Body of pancreas (tissue), 4 donors: Measurements from ENCODE around the gene NRG3.

Source experiments
- POLR2A ChIP-seq, 3 donors: fragments of 450-650 bp; IDR thresholded peaks; one replicate each; pipeline ENCODE4 v1.6.1; 2016; ENCODE audit warnings: antibody characterized with exemption in 3 of 3, mild to moderate bottlenecking in 2 of 3
- TF ChIP-seq, protein P1 (sequence below), 7 experiments: fragments of 450-650 bp in 4 of 7; fragments of 200-600 bp in 3 of 7; sonication (generic) in 3 of 7; IDR thresholded peaks; one replicate each; pipeline ENCODE4 v1.5.1; 2016 to 2019; ENCODE audit warnings: antibody characterized with exemption in 7 of 7

DNA sequence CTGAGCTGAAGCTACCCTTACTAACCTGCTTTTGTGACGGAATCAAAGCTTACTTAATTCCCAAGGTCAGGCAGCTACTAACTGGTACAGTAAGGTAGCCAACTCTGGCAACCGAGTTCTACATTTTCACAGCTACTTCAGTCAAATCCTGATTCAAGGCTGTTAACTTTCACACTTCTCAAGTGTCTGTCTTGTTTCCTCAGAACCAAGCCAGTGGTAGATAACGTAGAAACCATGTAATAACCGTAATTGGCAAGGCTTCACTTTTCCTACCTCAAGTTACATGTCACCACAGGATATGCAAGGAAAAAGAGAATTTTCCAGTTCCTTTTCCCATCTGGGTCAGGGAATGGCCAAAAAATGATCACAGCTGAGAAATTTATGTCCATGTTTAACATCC is 746.7 kb downstream of the NRG3 start:
- TF ChIP-seq, protein P1, sequence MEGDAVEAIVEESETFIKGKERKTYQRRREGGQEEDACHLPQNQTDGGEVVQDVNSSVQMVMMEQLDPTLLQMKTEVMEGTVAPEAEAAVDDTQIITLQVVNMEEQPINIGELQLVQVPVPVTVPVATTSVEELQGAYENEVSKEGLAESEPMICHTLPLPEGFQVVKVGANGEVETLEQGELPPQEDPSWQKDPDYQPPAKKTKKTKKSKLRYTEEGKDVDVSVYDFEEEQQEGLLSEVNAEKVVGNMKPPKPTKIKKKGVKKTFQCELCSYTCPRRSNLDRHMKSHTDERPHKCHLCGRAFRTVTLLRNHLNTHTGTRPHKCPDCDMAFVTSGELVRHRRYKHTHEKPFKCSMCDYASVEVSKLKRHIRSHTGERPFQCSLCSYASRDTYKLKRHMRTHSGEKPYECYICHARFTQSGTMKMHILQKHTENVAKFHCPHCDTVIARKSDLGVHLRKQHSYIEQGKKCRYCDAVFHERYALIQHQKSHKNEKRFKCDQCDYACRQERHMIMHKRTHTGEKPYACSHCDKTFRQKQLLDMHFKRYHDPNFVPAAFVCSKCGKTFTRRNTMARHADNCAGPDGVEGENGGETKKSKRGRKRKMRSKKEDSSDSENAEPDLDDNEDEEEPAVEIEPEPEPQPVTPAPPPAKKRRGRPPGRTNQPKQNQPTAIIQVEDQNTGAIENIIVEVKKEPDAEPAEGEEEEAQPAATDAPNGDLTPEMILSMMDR (IDR thresholded peaks at IDR 0.05) = no peak
- no peak for TF ChIP-seq POLR2A (IDR thresholded peaks at IDR 0.05)
